ENCODE data around the gene TRPM1.

The TRPM1 gene

GRCh38 chr15:30962079-30962478 is 139.4 kb downstream of the TRPM1 start:
- DNase-seq = no peak
- H3K4me1 ChIP-seq = no peaks in the 10 kb centered on the region
- no peak for TF ChIP-seq CTCF (IDR thresholded peaks at IDR 0.05; ENCODE audit: low read depth, low read length)
- no peaks in the 10 kb centered on the region for H3K9me3 ChIP-seq
- H3K36me3 ChIP-seq = no peaks in the 10 kb centered on the region; the same call in 1 of the 2 replicates
- H3K27me3 ChIP-seq = no peaks in the 10 kb centered on the region
- no peak overlapping the region for H3K4me3 ChIP-seq (ENCODE audit: low read depth, low read length)

GRCh38 chr15:30958219-30958618 is 143.3 kb downstream of the TRPM1 start:
- Histone ChIP-seq H3K36me3 (peaks cover 2% of the 10 kb centered on the region), H3K9me3 (no peaks in the 10 kb centered on the region), H3K4me1 (no peaks in the 10 kb centered on the region), H3K27me3 (no peaks in the 10 kb centered on the region), H3K4me3 (ENCODE audit: low read depth, low read length) (no peak overlapping the region)
- DNase-seq = no peak
- TF ChIP-seq CTCF (IDR thresholded peaks at IDR 0.05; ENCODE audit: low read depth, low read length) = no peak

GRCh38 chr15:30956216-30957124 is 145.1 kb downstream of the TRPM1 start:
- H3K36me3 ChIP-seq = peaks cover 17% of the 10 kb centered on the region

DNA sequence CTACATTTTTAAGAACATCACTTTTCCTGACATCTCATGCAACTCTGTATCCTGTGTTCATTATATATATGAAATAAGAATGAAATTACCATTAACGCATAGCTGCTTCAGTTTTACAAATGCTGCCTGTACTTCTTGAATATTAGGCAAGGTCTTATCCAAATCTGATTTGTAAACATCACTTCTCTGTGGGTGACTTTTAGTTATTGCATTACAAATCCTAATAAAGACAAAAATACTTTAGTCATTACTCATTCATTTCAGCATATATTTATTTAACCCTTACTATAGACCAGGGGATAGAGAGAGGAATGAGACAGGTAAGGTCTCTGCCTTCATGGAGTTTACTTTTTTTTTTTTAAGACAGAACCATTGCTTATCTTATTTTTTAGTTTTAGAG is 146.9 kb downstream of the TRPM1 start:
- no peak for DNase-seq
- H3K9me3 ChIP-seq = no peaks in the 10 kb centered on the region
- H3K36me3 ChIP-seq = peaks cover 26% of the 10 kb centered on the region
- H3K4me1 ChIP-seq = no peaks in the 10 kb centered on the region
- H3K27me3 ChIP-seq = no peaks in the 10 kb centered on the region
- no peak for TF ChIP-seq CTCF (IDR thresholded peaks at IDR 0.05; ENCODE audit: low read depth, low read length)
- no peak overlapping the region for H3K4me3 ChIP-seq (ENCODE audit: low read depth, low read length)

More at GRCh38 chr15:30956216-30957124, 145.1 kb downstream of the TRPM1 start:
- Histone ChIP-seq H3K27me3 (no peaks in the 10 kb centered on the region), H3K4me1 (no peaks in the 10 kb centered on the region), H3K9me3 (no peaks in the 10 kb centered on the region), H3K4me3 (ENCODE audit: low read depth, low read length) (no peak overlapping the region)
- no peak for TF ChIP-seq CTCF (IDR thresholded peaks at IDR 0.05; ENCODE audit: low read depth, low read length)
- no peak for DNase-seq

GRCh38 chr15:30953731-30954378 is 147.7 kb downstream of the TRPM1 start:
- no peak for TF ChIP-seq CTCF (IDR thresholded peaks at IDR 0.05; ENCODE audit: low read depth, low read length)
- no peaks in the 10 kb centered on the region for H3K9me3 ChIP-seq
- H3K4me1 ChIP-seq = no peaks in the 10 kb centered on the region
- no peak overlapping the region for H3K4me3 ChIP-seq (ENCODE audit: low read depth, low read length)
- H3K36me3 ChIP-seq = peaks cover 26% of the 10 kb centered on the region
- no peak for DNase-seq
- H3K27me3 ChIP-seq = no peaks in the 10 kb centered on the region

- Histone ChIP-seq H3K4me3 (ENCODE audit: low read depth, low read length) (no peak overlapping the region), H3K36me3 (peaks cover 26% of the 10 kb centered on the region), H3K9me3 (no peaks in the 10 kb centered on the region), H3K4me1 (no peaks in the 10 kb centered on the region), H3K27me3 (no peaks in the 10 kb centered on the region)
- no peak for TF ChIP-seq CTCF (IDR thresholded peaks at IDR 0.05; ENCODE audit: low read depth, low read length)
- no peak for DNase-seq
These were observed 148.3 kb downstream of the TRPM1 start for GRCh38 chr15:30953183-30953582.
